Measurements from ENCODE around the gene TANGO2.

Gene TANGO2

GRCh38 chr22:20017622-20017958, 3.3 kb upstream of the TANGO2 start:
- Histone ChIP-seq H3K27me3 (ENCODE audit: low read depth, low read length) (no peaks in the 10 kb centered on the region), H3K4me3 (ENCODE audit: low read depth in 1 of 2, low read length in 2 of 2) (peak overlapping the region in 1 of 2 donors; percentile 91), H3K9me3 (ENCODE audit: control insufficient read depth in 1 of 2, low read length in 2 of 2) (no peaks in the 10 kb centered on the region), H3K27ac (ENCODE audit: low read length) (no peak overlapping the region), H3K4me1 (ENCODE audit: control insufficient read depth in 1 of 2, insufficient read depth in 2 of 2, low read length in 2 of 2) (peaks cover 15 to 30% of the 10 kb centered on the region in 2 donors), H3K36me3 (ENCODE audit: control insufficient read depth in 1 of 2, insufficient read depth in 2 of 2, low read length in 2 of 2) (no peaks in the 10 kb centered on the region)

- Histone ChIP-seq H3K27ac (ENCODE audit: low read length) (no peak overlapping the region), H3K36me3 (ENCODE audit: control insufficient read depth in 1 of 2, insufficient read depth in 2 of 2, low read length in 2 of 2) (no peaks in the 10 kb centered on the region), H3K9me3 (ENCODE audit: control insufficient read depth in 1 of 2, low read length in 2 of 2) (no peaks in the 10 kb centered on the region), H3K4me1 (ENCODE audit: control insufficient read depth in 1 of 2, insufficient read depth in 2 of 2, low read length in 2 of 2) (peaks cover 15 to 30% of the 10 kb centered on the region in 2 donors), H3K4me3 (ENCODE audit: low read depth in 1 of 2, low read length in 2 of 2) (no peak overlapping the region), H3K27me3 (ENCODE audit: low read depth, low read length) (no peaks in the 10 kb centered on the region)
These were observed 2.9 kb upstream of the TANGO2 start for GRCh38 chr22:20018001-20018400.

DNA sequence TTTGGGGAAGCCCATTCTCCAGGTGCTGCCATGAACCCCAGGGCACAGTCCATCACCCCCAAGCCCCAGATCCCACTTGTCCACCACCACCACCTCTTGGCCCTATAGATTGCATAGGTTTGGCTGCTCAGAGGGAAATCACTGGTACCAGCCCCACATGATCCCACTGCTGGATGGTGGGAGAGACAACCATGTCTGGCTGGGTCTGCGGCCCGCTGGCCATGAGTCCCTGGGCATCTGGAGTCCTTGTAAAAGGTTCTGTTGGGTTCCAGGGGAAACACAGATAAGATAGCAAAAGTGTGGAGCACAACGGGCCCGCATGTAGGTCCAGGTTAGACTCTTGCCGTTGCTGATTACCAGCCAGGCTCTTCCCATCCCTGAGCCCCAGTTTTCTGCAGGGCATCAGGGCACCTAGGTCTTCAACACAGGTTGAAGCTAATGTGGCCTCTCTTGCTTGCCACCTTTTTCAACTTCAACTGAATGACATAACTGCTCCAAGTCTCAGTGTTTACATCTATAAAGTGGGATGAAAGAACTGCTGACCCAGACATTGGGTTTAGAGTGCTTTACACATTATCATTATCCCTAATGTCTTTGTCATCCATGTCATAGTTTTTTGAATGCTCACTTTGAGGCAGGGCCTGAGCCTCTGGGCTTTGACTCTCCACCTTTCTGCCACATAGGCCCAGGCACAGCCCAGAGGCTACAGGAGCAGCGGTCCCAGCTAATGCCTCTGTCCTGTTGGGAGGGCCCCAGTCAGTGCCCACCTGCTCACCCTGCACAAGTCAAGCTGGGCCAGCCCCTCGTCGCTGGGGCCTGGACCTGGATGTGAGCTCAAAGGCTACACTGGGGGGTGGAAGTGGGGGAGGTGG, 1.0 kb upstream of the TANGO2 start:
- Histone ChIP-seq H3K9me3 (ENCODE audit: control insufficient read depth in 1 of 2, low read length in 2 of 2) (no peaks in the 10 kb centered on the region), H3K27me3 (ENCODE audit: low read depth, low read length) (no peaks in the 10 kb centered on the region), H3K27ac (ENCODE audit: low read length) (no peak overlapping the region), H3K36me3 (ENCODE audit: control insufficient read depth in 1 of 2, insufficient read depth in 2 of 2, low read length in 2 of 2) (no peaks in the 10 kb centered on the region), H3K4me1 (ENCODE audit: control insufficient read depth in 1 of 2, insufficient read depth in 2 of 2, low read length in 2 of 2) (peaks cover 12 to 26% of the 10 kb centered on the region in 2 donors), H3K4me3 (ENCODE audit: low read depth in 1 of 2, low read length in 2 of 2) (peak overlapping the region; percentile 65 to 92)

DNA sequence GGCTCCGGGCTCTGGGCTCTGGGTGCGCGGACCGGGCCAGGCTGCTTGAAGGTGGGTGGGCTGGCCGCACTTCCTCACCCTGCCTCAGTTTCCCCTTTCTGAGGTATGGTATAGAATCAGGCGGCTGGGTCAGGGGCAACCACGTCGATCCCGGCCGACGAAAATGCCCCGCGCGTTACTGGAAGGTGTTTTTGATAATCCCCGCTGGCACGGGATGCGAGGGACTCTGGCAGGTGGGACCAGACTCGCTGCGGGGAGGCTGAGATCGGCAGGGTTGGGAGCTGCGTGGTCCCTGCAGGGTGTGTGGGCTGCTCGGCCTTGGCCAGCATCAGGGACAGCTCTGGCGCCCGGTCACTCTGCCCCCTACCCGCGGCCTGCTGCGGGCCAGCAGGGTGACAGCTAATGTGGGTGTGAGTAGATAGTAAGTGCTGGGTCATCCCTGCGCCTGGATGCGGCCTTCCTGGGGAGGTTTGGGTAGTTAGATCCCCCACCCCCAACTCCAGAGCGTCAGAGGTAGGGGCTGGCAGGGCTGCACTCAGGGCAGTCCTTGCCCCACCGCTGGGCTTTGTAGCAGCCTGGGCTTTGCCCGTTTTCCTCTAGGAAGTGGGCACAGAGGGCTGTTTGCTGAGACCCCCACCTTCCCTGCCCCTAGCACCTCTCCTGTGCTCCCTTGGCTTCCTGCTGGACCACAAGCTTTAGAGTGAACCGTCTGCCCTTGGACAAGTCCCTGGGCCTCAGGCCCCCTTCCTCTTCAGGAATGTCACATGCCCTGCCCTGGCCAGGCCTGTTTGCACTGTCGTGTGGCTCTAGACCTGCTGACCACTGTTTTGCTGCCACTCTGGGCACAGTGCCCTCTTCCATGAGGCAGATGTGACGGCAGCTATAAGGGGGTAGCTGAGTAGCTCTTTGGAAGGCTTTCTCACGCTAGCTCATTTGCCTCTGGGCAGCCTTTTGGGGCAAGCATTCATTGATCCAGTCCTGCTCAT, 579 bp downstream of the TANGO2 start:
- peaks cover 12 to 26% of the 10 kb centered on the region in 2 donors for H3K4me1 ChIP-seq (ENCODE audit: control insufficient read depth in 1 of 2, insufficient read depth in 2 of 2, low read length in 2 of 2)
- no peaks in the 10 kb centered on the region for H3K36me3 ChIP-seq (ENCODE audit: control insufficient read depth in 1 of 2, insufficient read depth in 2 of 2, low read length in 2 of 2)
- H3K4me3 ChIP-seq (ENCODE audit: low read depth in 1 of 2, low read length in 2 of 2): peak overlapping the region; percentile 78 to 92
- no peaks in the 10 kb centered on the region for H3K9me3 ChIP-seq (ENCODE audit: control insufficient read depth in 1 of 2, low read length in 2 of 2)
- no peaks in the 10 kb centered on the region for H3K27me3 ChIP-seq (ENCODE audit: low read depth, low read length)
- H3K27ac ChIP-seq (ENCODE audit: low read length): peak overlapping the region; percentile 45

GRCh38 chr22:20022231-20022977, 1.5 kb downstream of the TANGO2 start:
- Histone ChIP-seq H3K36me3 (ENCODE audit: control insufficient read depth in 1 of 2, insufficient read depth in 2 of 2, low read length in 2 of 2) (no peaks in the 10 kb centered on the region), H3K4me3 (ENCODE audit: low read depth in 1 of 2, low read length in 2 of 2) (peak overlapping the region; percentile 78 to 92), H3K27ac (ENCODE audit: low read length) (peak overlapping the region; percentile 45), H3K9me3 (ENCODE audit: control insufficient read depth in 1 of 2, low read length in 2 of 2) (no peaks in the 10 kb centered on the region), H3K4me1 (ENCODE audit: control insufficient read depth in 1 of 2, insufficient read depth in 2 of 2, low read length in 2 of 2) (peaks cover 12 to 22% of the 10 kb centered on the region in 2 donors), H3K27me3 (ENCODE audit: low read depth, low read length) (no peaks in the 10 kb centered on the region)

GRCh38 chr22:20022978-20023613, 2.2 kb downstream of the TANGO2 start:
- H3K9me3 ChIP-seq (ENCODE audit: control insufficient read depth in 1 of 2, low read length in 2 of 2): no peaks in the 10 kb centered on the region
- peak overlapping the region in 1 of 2 donors; percentile 78 for H3K4me3 ChIP-seq (ENCODE audit: low read depth in 1 of 2, low read length in 2 of 2)
- H3K36me3 ChIP-seq (ENCODE audit: control insufficient read depth in 1 of 2, insufficient read depth in 2 of 2, low read length in 2 of 2): no peaks in the 10 kb centered on the region
- H3K27ac ChIP-seq (ENCODE audit: low read length): no peak overlapping the region
- H3K27me3 ChIP-seq (ENCODE audit: low read depth, low read length): no peaks in the 10 kb centered on the region
- peaks cover 12 to 21% of the 10 kb centered on the region in 2 donors for H3K4me1 ChIP-seq (ENCODE audit: control insufficient read depth in 1 of 2, insufficient read depth in 2 of 2, low read length in 2 of 2)

GRCh38 chr22:20024225-20024624, 3.3 kb downstream of the TANGO2 start:
- no peak overlapping the region for H3K27ac ChIP-seq (ENCODE audit: low read length)
- H3K4me1 ChIP-seq (ENCODE audit: control insufficient read depth in 1 of 2, insufficient read depth in 2 of 2, low read length in 2 of 2): peaks cover 12 to 24% of the 10 kb centered on the region in 2 donors

GRCh38 chr22:20024650-20025397, 3.9 kb downstream of the TANGO2 start:
- peaks cover 12 to 24% of the 10 kb centered on the region in 2 donors for H3K4me1 ChIP-seq (ENCODE audit: control insufficient read depth in 1 of 2, insufficient read depth in 2 of 2, low read length in 2 of 2)
- no peaks in the 10 kb centered on the region for H3K36me3 ChIP-seq (ENCODE audit: control insufficient read depth in 1 of 2, insufficient read depth in 2 of 2, low read length in 2 of 2)
- H3K27me3 ChIP-seq (ENCODE audit: low read depth, low read length): no peaks in the 10 kb centered on the region
- H3K27ac ChIP-seq (ENCODE audit: low read length): no peak overlapping the region
- H3K9me3 ChIP-seq (ENCODE audit: control insufficient read depth in 1 of 2, low read length in 2 of 2): no peaks in the 10 kb centered on the region
- H3K4me3 ChIP-seq (ENCODE audit: low read depth in 1 of 2, low read length in 2 of 2): no peak overlapping the region

More at GRCh38 chr22:20024225-20024624, 3.3 kb downstream of the TANGO2 start:
- Histone ChIP-seq H3K4me3 (ENCODE audit: low read depth in 1 of 2, low read length in 2 of 2) (no peak overlapping the region), H3K27me3 (ENCODE audit: low read depth, low read length) (no peaks in the 10 kb centered on the region), H3K9me3 (ENCODE audit: control insufficient read depth in 1 of 2, low read length in 2 of 2) (no peaks in the 10 kb centered on the region), H3K36me3 (ENCODE audit: control insufficient read depth in 1 of 2, insufficient read depth in 2 of 2, low read length in 2 of 2) (no peaks in the 10 kb centered on the region)

GRCh38 chr22:20025401-20026203, 4.7 kb downstream of the TANGO2 start:
- no peaks in the 10 kb centered on the region for H3K36me3 ChIP-seq (ENCODE audit: control insufficient read depth in 1 of 2, insufficient read depth in 2 of 2, low read length in 2 of 2)
- H3K4me1 ChIP-seq (ENCODE audit: control insufficient read depth in 1 of 2, insufficient read depth in 2 of 2, low read length in 2 of 2): peaks cover 9 to 20% of the 10 kb centered on the region in 2 donors
- no peaks in the 10 kb centered on the region for H3K9me3 ChIP-seq (ENCODE audit: control insufficient read depth in 1 of 2, low read length in 2 of 2)
- no peaks in the 10 kb centered on the region for H3K27me3 ChIP-seq (ENCODE audit: low read depth, low read length)
- no peak overlapping the region for H3K4me3 ChIP-seq (ENCODE audit: low read depth in 1 of 2, low read length in 2 of 2)
- H3K27ac ChIP-seq (ENCODE audit: low read length): no peak overlapping the region

Measured in muscle layer of duodenum (tissue), 2 donors.